NCI-H2227 treated with DMSO at 0.1 percent for 48 hours (cell line): ENCODE measurements around the gene GUCY1A2.

ENCODE experiments used
- DNase-seq: peaks from one replicate; lab custom pipeline; 2025; lab: John Stamatoyannopoulos, UW

Gene GUCY1A2

DNA sequence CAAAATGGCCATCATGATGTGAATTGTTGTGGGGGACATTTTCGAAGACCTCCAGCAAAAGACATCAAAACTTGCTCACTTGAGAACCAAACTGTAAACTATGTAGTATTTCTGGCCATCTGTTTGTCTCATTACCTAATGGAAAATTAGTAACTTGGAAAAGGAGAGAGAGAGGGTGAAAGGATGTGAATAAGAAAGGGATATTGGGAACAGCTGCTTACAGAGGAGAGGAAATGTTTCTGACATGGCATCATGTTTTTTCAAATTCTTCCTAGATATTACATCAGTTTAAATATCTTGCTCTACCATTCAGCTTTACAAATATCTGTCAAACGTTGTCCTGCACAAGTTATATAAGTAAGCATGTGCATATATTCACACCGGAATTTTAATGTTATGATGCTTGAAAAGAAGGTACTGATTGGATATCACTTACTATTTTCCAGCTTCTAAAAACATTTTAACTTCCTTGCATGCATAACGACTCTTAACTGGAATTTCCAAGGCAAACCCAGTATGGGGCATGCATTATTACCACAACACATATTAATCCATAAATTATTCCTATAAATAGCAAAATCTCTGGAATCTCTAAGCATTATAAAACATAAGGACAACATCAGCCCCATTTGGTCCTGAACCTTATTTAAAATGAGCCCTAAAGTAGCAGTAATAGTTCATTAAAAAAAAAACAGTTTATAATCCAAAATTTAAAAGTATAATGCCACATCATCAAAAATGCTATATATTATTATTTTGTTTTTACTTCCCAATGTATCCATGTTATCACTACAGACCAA, 20.0 kb downstream of the GUCY1A2 start:
- DNase-seq = no peak

DNA sequence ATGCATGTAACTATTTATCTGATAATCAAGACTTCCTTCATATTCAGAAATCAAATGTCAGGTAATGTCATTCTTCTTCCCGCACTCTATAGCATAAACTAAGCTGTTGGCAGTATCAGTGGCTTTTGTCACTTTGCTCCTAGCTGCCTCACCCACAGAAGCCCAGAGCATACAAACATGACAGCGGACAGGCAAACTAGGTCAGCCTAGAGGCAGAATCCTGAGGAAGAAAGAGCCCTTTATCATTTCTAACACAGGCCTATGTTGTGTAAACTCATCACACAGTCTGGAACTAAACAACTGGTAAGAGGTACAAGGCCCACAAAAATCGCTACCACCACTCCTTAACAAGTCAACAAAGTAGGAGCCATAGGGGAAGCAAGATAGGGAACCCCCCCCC, 21.0 kb downstream of the GUCY1A2 start:
- no peak for DNase-seq

DNA sequence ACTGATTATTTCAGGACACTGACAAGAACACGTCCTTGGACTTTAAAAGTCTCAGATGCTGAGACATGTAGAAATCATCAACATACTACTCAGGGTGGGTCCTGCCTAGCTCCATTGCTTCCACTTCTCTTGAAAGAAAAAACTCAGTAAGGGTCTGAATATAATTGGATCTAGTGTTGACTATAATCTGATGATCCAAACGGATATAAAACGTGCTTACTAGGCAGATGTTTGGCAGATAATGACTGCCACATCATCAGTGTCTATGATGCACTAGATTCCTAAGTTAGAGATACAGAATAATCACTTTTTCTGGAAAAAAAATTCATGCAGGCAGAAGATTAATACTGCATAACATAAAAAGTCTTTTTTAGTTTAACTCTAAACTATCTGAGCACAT, 21.6 kb downstream of the GUCY1A2 start:
- no peak for DNase-seq

DNA sequence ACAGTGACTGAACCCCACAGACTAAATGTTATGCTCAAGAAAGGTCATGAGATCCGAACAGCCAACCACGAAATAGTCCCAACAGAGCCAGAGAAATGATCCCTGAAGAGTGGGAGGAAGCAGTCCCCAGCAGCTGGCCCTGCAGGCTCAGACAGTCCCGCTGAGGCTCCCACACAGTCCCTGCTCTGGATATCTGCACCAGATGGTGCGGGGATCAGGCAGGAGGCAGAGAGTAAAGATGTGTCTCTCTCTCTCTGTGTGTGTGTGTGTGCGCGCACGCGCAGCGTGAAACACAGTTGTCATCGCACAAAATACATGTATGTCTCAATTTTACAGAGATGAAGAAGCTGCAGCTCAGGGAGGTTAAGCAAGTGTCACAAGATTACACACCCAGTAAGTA, 27.9 kb downstream of the GUCY1A2 start:
- no peak for DNase-seq

DNA sequence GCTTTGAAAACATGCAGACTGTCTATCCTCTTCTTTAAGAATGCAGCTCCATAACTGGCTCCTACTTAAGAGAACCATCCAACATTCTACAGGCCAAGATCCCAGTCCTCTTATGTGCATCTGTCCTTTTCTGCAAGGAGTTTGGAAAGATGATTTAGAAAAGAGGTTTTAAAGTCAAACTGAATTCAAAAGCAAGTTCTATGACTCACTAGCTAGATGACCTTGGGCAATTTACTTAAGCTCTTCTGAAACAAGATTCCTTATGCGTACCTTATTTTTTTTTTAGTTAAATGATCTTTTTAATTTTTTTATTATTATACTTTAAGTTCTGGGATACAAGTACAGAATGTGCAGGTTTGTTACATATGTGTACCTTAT, 29.2 kb downstream of the GUCY1A2 start:
- DNase-seq = no peak

DNA sequence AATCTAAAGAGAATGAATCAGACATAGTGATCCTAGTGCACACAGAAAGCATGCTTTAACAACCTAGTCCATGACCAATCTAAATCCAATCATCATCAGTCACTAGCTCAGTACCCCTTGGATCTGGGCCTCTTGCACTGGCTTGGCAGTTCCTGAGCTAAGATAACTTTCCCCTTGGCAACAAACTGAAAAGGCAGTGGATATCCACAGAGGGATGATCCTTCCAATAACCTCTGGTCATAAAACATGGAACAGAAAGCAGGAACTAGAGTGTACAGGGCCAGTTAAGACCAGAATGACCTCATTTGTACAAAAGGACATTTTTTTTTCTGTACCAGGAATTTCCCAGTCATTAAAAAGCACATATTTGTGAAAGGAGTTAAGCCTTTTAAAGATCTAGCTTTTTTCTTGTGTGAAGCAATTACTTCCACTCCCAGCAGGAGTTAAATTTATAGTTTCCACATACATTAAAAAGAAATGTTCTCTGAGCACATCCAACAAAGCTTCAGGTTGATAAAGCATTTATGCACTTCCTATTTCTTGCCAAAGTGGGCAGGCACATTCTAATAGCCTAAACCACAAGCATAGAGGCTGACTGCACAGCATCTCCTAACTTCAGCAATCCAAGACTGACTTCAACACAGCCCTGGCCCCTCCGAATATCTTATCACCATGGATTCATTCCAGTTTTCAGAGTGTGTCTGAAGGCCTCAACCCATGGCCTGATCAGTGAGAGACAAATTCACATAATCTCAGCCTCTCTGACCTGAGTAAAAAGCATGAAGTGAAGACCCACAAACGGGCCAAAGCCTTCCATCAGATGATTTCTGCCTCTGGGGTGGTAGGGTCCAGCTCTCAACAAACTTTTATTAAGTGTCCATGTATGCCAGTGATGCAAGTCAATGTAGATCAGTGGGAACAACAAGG, 29.9 kb downstream of the GUCY1A2 start:
- DNase-seq = no peak

DNA sequence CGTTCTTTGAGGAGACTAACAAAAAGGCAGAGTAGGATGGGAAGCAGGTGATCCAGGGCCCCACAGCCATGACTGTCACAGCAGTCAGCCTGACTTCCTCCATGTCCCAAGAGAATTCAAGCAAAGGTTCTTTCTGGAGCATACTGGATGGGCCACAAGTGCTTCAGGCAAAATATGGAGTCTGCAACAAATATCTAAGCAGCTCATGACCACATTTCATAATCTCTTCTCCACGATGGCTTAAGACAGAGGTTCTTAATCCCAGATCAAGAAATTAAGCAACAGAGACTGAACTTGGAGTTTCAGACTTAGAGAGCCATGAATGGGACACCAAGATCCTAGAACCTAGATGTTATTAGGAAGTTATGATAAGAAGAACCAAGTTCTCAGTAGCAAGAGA, 31.6 kb downstream of the GUCY1A2 start:
- no peak for DNase-seq

DNA sequence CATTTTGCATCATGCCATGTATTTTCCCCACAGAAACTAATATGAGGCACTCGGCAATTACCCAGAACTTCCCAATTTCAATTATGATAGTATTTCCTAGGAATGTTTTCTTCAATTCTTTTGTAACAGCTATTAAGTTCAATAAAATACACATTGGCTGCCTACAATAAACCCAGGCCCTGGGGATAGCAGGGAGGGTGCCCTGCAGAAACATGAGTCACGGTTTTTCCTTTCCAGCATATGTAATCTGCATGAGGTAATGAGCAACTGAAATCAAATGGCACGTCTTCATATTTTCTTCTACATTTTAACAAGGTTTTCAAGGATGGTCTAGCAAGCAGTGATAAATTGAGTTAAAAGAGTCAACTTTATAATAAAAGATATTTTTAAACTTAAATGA, 32.0 kb downstream of the GUCY1A2 start:
- no peak for DNase-seq

DNA sequence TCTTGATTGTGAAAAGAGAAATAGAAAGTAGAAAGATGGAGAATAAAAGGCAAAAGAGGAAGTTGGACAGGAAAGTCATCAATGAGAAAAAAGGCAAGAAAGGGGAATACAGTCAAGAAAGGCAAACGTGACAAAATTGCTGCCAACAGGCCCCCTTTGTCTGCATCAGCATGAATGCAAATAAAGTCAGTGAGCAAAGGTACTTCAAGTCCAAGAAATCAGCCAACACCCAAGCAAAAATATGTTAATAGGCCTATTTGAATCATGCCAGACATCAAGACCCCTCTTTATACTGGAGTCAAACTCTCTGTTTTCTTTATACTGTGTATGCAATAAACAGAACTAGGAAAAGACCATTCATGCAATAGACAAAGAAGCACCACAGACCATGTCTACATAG, 34.3 kb downstream of the GUCY1A2 start:
- no peak for DNase-seq

DNA sequence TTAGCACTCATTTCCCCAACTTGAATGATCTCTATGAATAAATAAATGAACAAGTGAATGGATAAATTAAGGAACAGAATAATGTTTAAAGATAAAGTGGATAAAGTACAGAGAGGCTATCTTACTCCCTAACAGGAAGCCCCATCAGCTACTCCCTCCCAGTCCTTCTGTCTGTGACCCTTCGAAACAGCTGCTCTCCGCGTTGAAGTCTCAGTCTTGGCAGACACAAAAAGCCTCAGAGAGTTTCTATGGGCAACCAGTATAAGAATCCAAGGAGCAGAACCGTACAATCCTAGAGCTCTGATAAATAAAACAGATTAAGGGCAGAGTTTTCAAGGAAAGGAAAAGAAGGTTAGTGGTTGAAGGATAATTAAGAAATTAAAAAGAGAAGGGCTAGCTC, 35.0 kb downstream of the GUCY1A2 start:
- DNase-seq = no peak

DNA sequence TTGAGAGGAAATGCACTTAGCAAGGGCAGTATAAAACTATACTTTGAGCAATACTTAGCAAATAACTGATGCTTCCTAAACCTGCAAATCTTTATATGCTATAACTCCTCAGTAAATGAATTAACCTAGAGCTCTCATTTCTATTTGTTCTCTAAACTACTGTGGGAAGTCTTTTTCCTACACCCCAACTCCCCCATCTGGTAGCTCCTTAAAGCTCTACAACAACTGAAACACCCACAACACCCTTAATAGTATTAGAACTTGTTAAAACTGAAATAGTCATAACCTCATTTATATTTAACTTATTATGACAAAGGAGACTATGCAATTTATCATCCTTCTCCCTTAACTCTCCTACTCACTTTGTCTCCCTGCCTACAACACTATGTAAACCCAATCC, 43.4 kb downstream of the GUCY1A2 start:
- DNase-seq = no peak

DNA sequence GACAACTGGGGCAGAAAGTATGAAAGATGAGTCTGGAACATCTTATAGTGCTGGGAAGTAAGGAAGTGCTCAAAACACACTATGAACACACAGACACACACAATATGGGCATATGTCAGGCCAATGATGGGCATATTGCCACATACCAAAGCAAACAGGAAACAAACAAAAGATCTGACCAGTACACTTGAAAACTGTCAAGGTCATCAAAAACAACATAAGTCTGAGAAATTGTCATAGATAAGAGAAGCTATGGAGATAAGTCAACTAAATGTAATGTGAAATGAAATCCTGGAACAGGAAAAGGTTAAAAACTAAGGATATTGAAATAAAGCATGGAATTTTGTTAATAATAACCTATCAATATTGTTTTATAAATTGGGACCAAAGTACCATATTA, 46.4 kb downstream of the GUCY1A2 start:
- DNase-seq = no peak

DNA sequence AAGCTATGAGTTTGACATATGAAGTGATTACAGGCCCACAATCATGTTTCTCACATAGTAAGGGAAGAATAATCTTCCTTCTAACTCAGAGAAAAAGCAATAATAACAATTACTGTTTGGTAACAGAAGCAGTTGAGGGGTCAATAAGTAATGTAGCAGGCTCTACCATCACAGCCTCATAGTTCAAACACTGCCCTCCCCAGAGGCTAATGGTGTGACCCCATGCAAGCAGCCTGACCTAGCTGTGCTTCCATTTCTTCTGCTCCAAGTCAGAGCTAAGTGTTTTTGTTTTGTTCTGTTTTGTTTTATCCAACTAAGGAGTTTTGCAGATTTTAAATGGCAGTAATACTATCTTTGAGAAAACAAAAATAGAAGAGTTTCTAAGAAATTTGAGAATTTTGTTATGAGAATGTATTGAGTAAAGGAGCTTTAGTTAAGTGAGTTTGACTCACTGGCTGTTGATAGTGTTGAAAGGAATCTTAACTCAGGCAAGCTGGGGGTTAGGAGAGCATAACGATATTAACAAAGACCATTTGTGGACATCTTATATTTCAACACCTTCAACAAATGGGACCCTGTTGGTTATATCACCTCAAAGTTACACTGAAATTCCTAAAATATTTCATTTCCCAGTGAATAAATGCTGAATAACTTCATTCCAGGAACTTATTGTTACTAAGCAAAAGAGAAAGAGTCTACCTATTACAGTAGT, 48.5 kb downstream of the GUCY1A2 start:
- no peak for DNase-seq

DNA sequence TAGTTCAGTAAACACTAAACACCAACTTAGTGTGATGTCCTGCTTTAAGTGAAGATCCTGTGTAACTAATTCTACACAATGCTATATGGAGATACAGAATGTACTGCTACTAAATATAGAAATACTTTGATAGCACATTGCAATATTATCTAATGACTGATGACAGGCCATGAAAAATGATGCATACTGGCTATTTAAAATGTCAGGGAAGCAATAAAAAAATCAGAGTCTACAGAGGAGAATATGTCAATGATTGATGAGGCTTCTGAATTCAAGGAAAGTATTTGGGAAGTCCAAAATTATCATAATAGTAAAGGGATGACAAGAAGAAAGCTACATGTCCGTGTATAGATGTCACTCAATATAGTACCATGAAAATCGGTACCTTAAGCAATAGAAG, 55.3 kb downstream of the GUCY1A2 start:
- no peak for DNase-seq

DNA sequence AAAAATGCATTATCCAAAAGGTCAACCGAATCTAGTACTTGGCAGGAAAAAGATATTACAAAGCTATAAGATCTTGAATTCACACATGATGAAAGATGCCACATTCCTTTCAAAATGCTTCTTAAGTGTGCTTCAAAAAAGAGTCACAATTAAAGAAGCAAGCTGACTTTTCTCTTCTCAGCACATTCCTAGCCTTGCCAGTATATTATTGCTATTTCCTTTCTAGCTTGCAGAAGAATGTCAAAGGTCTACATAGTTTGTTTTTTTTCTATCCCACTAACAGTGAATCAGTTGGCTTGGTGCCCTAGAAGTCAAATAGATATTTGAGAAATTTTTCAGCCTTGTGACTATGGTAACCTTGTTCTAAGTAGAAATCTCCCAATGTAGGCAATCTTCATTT, 56.8 kb downstream of the GUCY1A2 start:
- DNase-seq = no peak

DNA sequence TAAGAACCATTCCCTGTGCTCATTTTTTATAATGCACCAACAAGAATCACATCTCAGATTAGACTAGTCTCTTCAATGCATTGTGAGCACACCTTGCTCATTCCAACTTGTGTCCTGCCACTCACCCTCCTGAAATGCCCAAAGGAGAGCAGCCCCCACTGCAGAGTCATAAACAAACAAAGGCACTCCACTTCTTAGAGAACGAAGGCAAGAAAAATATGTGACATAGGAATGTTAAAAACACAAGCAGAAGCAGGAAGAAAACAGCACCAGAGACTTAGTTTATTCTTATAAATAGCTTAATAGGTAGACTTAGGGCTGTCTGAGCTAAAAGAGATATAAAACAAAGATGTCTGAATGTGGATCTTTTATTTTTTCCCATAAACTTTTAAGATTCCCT, 57.2 kb downstream of the GUCY1A2 start:
- DNase-seq = no peak

DNA sequence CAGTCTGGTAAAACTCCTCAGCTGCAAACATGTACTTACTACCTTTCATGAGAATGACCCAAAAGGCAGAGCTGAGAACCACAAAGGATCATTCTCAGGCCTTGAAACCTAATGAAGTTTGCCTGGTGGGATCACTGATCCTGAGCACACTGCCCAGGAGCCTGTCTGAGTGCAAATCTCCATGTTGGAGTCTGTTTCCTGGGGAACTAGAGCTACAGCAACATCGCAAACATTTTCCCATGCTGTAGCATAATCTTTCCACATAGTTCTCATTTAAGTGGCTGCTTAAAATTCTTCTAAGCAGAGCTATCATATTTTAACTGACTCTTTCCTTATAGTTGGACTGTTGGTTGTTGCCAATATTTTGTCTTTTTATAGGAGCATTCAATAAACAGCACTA, 58.5 kb downstream of the GUCY1A2 start:
- no peak for DNase-seq

DNA sequence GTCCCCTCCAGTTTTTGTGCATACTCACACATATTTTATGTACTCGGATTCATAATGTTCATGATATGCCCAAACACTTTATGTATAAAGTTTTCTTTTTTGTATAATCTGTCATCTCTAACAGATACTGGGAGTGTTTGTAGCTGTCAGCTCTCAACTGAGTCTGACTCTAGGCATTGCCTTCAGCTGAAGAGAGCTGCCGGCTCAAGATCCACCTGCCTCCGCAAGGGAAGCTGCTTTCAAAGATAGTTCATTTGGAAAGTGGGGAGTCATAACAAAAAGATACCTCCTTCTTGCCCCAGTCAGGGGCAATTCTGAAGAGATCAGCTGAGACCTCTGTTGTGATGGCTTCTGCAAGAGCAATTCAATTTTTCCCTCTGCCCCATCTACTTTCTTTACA, 58.9 kb downstream of the GUCY1A2 start:
- no peak for DNase-seq

DNA sequence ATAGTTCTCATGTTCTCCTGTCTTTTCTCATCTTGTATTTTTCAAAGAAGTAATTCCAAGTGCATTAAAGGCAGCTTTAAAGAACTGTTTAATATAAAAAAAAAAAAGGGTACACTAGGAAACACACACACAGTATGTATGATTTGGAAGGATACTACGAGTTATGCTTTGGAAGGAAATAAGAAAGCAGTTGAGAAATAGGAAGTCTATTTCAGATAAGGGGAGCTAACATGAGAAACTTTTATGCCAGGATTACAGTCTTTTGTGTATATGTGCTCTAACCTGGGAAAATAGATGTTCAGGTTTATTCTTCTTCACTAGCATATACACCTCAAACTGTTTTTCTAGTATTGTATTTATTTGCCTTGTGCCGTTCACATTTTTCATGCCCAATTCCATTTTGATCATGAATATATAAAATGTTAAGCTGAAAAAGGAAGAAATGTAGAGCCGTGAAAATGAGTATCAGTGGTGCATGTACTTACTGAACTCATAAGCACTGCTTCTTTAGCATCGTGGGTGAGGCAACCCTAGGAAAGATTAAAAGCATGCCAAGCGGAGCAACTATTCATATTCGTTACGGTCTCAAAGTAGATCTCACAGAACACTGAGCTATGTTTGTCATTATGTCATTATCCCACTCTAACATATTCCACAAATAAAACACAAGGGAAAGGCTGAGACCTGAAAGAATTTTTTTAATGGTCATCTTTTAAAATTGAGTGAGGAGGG, 59.6 kb downstream of the GUCY1A2 start:
- no peak for DNase-seq

DNA sequence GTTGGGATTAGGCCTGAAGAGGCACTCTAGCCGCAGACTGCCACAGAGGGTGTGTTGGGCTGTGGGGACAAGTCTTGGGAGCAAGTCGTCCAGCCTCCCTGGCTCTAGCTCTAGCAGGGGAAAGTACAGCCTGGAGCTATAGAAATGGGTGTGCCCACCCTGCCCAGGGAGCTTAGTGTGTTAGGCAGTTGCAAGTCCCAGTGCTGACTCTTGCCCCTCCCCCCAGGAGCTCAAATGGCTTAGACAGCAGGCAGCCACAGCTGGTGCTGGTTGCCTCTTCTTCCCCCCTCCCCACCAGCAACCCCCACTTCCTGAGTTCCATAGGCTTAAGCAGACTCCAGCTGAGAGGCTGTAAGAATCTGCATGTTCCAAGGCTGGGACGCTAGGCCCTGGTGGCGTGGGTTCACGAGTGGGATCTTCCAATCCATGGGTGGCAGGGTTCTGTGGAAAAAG, 61.2 kb downstream of the GUCY1A2 start:
- no peak for DNase-seq

DNA sequence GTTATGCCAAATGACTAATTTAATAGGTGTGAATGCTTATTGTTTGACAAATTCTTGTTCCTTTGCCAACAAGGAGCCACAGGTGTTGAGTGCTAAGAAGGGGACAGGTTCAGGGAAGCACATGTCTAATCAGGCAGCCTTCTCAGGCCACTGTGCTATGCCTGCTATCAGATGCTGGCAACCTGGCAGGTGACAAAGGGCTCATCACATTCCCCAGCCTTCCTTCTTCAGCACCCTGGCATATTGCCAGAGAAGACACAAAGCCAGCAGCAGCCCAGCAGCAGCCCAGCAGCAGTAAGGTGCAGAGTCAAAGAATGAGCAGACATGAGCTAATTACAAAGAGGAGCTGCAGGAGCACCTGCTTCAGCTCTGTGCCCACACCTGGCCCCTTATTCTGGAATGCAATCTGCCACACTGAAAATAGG, 68.2 kb downstream of the GUCY1A2 start:
- peak; percentile 30 for DNase-seq

DNA sequence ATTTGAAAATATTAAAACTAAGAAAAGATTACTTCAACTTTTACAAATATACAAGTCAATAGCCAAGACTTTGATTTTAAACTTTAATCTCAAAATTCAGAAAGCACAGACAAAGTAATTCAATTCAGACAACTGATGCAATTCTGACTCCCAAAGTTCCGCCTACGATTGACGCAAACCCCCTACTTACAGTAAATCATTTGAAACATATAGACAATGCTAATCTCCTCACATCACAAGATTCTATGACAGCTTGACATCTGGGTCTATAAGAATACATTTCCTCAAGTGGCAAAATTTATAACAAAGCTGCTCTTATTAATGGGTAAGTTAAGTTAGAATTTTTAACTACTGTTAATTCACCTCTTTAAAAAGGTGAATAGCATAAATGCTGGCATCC, 75.2 kb downstream of the GUCY1A2 start:
- DNase-seq = no peak
